Gastrocnemius medialis (tissue), 4 donors: ENCODE results near the gene RPS6KA2. TPM values are rescaled to one million over a fixed set of nuclear protein-coding genes. Genes with fewer than 3 reads are reported as not detected.

Source experiments
- ATAC-seq, 2 donors: fragments of 150-250 bp; one replicate each; pipeline ENCODE4 v1.9.1; 2016
- DNase-seq, 2 donors: peaks; one replicate each; pipeline ENCODE4 v3.0.0-alpha.2; 2019
- H3K27ac ChIP-seq, 4 donors: fragments of 200-600 bp; sonication (generic); 1 replicate in 1 of 4; 2 replicates in 3 of 4; pipeline ENCODE4 v1.5.1; 2016 to 2018; ENCODE audit warnings: mild to moderate bottlenecking in 2 of 4, moderate library complexity in 1 of 4
- H3K27me3 ChIP-seq, 3 donors: fragments of 200-600 bp; sonication (generic) in 2 of 3; 1 replicate in 1 of 3; 2 replicates in 2 of 3; pipeline versions ENCODE4 v1.5.1 to v1.6.0; 2016 to 2019; ENCODE audit warnings: mild to moderate bottlenecking in 1 of 3, moderate library complexity in 1 of 3
- H3K36me3 ChIP-seq, 2 donors: fragments of 200-600 bp; sonication (generic) in 1 of 2; one replicate each; pipeline ENCODE4 v1.5.1; 2017 to 2018
- H3K4me1 ChIP-seq, 2 donors: fragments of 200-600 bp; sonication (generic) in 1 of 2; one replicate each; pipeline ENCODE4 v1.5.1; 2016 to 2017; ENCODE audit warnings: mild to moderate bottlenecking in 2 of 2
- H3K4me3 ChIP-seq, 4 donors: fragments of 200-600 bp; sonication (generic) in 3 of 4; 1 replicate in 1 of 4; 2 replicates in 3 of 4; pipeline ENCODE4 v1.5.1; 2016 to 2019; ENCODE audit warnings: mild to moderate bottlenecking in 2 of 4
- H3K9me3 ChIP-seq, 3 donors: fragments of 200-600 bp; sonication (generic) in 2 of 3; 1 replicate in 1 of 3; 2 replicates in 2 of 3; pipeline ENCODE4 v1.5.1; 2016 to 2019
- CTCF ChIP-seq, 5 experiments: fragments of 450-650 bp in 3 of 5; fragments of 200-600 bp in 2 of 5; sonication (generic) in 2 of 5; IDR thresholded peaks in 4 of 5; conservative IDR thresholded peaks in 1 of 5; 1 replicate in 4 of 5; 2 replicates in 1 of 5; pipeline ENCODE4 v1.5.1; 2016 to 2019; ENCODE audit warnings: antibody characterized with exemption in 5 of 5, mild to moderate bottlenecking in 3 of 5, moderate library complexity in 3 of 5
- POLR2A ChIP-seq, 2 donors: fragments of 450-650 bp; IDR thresholded peaks; one replicate each; pipeline ENCODE4 v1.6.1; 2017; ENCODE audit warnings: antibody characterized with exemption in 2 of 2, mild to moderate bottlenecking in 2 of 2, moderate library complexity in 2 of 2
- in situ Hi-C, 4 donors: fragments of 200-750 bp; cut with MboI; loops; one replicate each; pipeline versions ENCODE4 v1.15.0 to v1.8.0; 2017; ENCODE audit warnings: low sequenced_read_pairs in 4 of 4
- intact Hi-C: fragments of 100-400 bp; cut with DNase I; formaldehyde crosslinking; loops from one replicate; pipeline ENCODE4 v1.15.1; 2023; ENCODE audit warnings: low total_unique reads
- total RNA-seq, 4 donors: library from RNA; depleted of rRNA; stranded (reverse); fragments of >200 nt; gene quantifications; one replicate each; pipeline versions ENCODE4 v1.1.0 to v1.2.3, GENCODE V29; 2016

The RPS6KA2 gene
- total RNA-seq, 4 donors from 2014 or later, result 18.7 to 35.7 (median 27.4) TPM

DNA sequence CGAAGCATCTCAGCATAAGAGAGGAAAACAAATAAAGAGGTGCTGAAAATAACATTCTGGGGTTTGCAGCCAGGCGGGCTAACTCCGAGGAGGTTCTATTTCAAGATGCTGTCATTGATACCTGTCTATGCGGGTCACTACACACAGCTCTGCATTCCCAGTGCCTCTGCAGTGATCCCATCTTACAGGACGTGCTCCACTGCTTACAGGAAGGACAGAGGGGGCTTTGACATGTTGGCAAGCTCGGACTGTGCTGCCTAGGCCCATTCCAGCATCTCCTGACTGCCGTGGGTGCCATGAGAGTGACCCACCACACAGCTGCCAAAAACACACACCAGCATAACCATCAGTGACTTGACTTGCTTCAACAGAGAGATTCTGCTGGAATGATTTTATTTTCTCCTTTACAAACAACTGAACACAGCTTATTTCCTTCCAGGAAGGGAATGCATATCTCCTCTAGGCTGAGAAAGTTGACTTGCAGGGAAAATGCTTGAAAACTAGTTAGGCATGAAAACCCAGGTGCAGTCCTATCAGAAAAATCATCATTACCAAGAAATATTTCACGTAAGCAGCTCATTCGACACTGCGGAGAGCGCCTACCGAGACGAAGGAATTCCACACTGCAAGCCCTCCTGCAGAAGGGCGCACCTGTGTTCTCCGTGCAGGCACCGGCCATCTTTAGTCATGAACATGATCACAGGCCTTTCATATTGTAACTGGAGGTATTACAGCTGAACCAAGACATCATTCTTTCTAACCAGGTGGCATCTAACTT, 103.1 kb downstream of the RPS6KA2 start:
- in situ Hi-C loops (no loop called here), intact Hi-C loops (no loop called here)
- H3K4me1 ChIP-seq, result peaks cover 6% of the 10 kb centered on the region in 2 donors
- no peaks in the 10 kb centered on the region for H3K36me3 ChIP-seq
- TF ChIP-seq POLR2A (IDR thresholded peaks at IDR 0.05), result no peak
- no peak for TF ChIP-seq CTCF (IDR thresholded peaks at IDR 0.05 in 4 of 5, conservative IDR thresholded peaks at IDR 0.05 in 1 of 5)
- H3K4me3 ChIP-seq, result no peak overlapping the region
- no peaks in the 10 kb centered on the region for H3K9me3 ChIP-seq
- ATAC-seq (peak in 1 of 2 donors; percentile 8), DNase-seq (no peak)
- no peaks in the 10 kb centered on the region for H3K27me3 ChIP-seq
- H3K27ac ChIP-seq, result no peak overlapping the region

DNA sequence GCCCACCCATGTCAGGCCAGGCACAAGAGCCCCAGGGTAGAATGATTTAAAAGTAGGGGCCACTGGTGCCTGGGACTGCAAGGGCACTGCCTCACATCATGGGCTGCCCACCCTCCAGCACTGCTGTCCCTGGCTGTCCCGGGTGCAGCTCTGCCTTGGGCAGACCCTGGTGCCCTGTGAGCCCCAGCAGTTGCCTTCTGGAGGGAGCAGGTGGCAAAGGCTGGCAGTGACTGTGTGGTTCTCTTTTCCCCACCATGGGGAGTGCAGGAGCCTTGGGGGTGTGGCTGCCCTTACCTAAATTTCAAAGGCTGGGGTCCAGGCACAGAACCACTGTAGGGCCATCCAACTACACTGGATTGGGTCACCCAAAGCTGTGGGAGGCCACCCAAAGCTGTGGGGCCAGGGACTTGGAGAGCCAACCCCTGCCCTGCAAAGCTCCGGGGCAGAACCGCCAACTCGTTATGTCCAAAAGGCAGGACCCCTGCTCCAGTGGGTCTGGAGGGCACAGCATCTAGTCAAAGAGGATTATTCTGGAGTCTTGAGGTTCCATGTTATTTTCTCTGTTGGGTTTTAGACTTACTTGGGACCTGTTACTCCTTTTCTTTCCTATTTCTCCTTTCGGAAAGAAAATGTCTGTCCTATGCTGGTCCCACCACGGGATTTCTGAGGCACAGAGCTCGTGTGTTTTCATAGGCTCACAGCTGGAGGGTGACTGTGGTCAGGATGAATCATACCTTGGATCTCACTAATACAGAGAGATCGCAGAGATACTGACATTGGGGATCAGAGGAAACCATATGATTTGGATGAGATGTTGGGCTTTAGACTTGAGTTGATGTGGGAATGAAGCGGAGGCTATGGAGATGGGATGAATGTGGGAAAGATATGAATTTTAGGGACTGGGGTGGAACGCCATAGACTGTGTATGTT, 105.9 kb downstream of the RPS6KA2 start:
- Histone ChIP-seq H3K36me3 (no peaks in the 10 kb centered on the region), H3K9me3 (no peaks in the 10 kb centered on the region), H3K4me3 (no peak overlapping the region), H3K27me3 (no peaks in the 10 kb centered on the region), H3K4me1 (peaks cover 6% of the 10 kb centered on the region in 2 donors), H3K27ac (no peak overlapping the region)
- ATAC-seq (no peak), DNase-seq (no peak)
- intact Hi-C loops (no loop called here), in situ Hi-C loops (no loop called here)
- TF ChIP-seq POLR2A (IDR thresholded peaks at IDR 0.05) (no peak), CTCF (IDR thresholded peaks at IDR 0.05 in 4 of 5, conservative IDR thresholded peaks at IDR 0.05 in 1 of 5) (no peak)

DNA sequence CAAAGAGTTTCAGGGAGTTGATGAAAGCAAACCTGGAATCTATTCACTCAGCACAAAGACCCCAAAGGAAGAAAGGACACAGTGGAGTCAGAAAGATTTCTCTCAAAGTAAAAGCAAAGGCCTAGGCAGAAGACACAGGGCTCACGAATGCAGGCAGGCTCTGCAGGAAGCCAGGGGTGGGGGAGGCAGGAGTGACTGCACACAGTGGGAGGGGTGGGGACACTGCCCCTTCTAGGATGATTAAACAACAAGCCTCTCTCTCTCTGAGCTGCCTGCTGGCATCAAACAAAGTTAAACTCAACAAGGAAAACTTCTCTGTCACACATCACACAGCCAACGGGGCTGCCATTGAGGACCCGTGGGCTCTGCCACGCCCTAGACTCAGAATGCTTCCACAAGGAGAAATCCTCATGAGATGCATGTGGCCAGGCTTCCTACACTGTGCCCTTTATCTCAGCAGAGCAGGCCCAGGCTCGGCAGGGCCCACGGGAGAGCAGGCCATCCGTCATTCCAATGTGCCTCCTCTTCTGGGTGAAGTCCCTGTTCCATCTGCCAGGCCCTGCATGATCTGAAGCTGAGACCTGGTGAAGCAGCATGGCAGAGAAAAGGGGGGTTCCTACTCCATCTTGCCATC, 110.7 kb downstream of the RPS6KA2 start:
- Histone ChIP-seq H3K4me1 (no peaks in the 10 kb centered on the region), H3K27me3 (no peaks in the 10 kb centered on the region), H3K27ac (no peak overlapping the region), H3K9me3 (no peaks in the 10 kb centered on the region), H3K36me3 (no peaks in the 10 kb centered on the region), H3K4me3 (no peak overlapping the region)
- DNase-seq, result no peak
- no peak for ATAC-seq
- intact Hi-C loops (no loop called here), in situ Hi-C loops (no loop called here)
- TF ChIP-seq CTCF (IDR thresholded peaks at IDR 0.05 in 4 of 5, conservative IDR thresholded peaks at IDR 0.05 in 1 of 5), result no peak
- no peak for TF ChIP-seq POLR2A (IDR thresholded peaks at IDR 0.05)

DNA sequence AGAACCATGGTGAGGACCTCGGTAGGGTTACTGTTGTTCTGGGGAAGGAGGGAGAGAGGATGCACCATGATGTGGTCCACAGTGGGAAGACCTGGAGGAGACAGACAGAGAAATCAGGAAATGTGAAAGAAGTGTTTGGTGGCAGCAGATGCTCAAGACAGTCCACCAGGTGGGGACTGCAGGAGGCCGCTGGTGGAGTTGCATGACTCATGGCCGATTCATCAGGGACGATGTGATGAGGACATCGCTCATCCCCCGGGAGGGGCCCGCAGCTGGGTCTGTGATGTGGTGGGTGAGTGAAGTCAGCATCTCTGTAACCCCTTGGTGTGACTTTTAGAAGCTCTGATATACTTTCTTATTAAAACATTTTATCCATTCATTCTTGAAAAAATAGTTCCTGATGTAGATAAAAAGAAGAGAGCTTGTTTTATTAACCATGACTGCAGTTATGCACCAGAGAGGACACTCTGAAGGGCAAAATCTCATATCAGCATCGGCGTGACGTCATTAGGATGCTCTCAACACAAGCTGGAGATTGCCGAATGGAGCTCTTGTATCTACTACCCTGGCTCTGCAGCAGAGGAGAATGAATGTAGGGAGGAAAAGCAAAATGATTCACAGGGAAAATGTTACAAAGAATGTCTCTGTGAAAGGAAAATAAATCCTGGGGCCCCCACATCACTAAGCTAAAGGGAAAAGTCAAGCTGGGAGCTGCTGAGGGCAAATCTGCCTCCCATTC, 111.8 kb downstream of the RPS6KA2 start:
- Histone ChIP-seq H3K4me1 (no peaks in the 10 kb centered on the region), H3K36me3 (no peaks in the 10 kb centered on the region), H3K27me3 (no peaks in the 10 kb centered on the region), H3K9me3 (no peaks in the 10 kb centered on the region), H3K4me3 (no peak overlapping the region), H3K27ac (no peak overlapping the region)
- peak in 1 of 2 donors; percentile 27 for ATAC-seq
- in situ Hi-C loops, result no loop called here
- intact Hi-C loops, result no loop called here
- no peak for DNase-seq
- no peak for TF ChIP-seq POLR2A (IDR thresholded peaks at IDR 0.05)
- TF ChIP-seq CTCF (IDR thresholded peaks at IDR 0.05 in 4 of 5, conservative IDR thresholded peaks at IDR 0.05 in 1 of 5), result peak in 1 of 5 experiments; percentile 38
